Neural progenitor cell (in vitro differentiated cells): ENCODE data around the gene FANCG.

ENCODE experiments used
- EZH2 ChIP-seq: fragments of 200-600 bp; sonication (generic); IDR thresholded peaks from 2 replicates; pipeline ENCODE4 v1.6.1; 2017; ENCODE audit warnings: antibody characterized with exemption, mild to moderate bottlenecking, moderate library complexity
- TF ChIP-seq, protein P1 (sequence below): fragments of 200-600 bp; sonication (generic); IDR thresholded peaks from 2 replicates; pipeline ENCODE4 v1.5.1; 2017; ENCODE audit warnings: antibody characterized with exemption, mild to moderate bottlenecking

DNA sequence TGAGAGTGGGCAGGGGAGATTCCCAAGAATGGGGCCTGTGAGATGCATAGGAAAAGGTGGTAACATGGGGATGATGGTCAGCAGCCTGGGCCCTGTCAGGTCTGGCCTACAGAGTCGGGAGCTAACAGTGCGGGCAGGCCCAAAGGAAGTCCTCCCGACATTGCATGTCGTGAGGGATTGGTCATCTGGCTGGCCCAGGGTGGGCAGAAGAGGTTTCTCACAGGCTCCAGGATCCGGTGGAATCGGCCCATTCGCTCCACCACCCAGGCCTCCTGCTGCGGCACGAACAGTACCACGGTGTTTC lies 22.7 kb upstream of the FANCG start:
- TF ChIP-seq, protein P1, sequence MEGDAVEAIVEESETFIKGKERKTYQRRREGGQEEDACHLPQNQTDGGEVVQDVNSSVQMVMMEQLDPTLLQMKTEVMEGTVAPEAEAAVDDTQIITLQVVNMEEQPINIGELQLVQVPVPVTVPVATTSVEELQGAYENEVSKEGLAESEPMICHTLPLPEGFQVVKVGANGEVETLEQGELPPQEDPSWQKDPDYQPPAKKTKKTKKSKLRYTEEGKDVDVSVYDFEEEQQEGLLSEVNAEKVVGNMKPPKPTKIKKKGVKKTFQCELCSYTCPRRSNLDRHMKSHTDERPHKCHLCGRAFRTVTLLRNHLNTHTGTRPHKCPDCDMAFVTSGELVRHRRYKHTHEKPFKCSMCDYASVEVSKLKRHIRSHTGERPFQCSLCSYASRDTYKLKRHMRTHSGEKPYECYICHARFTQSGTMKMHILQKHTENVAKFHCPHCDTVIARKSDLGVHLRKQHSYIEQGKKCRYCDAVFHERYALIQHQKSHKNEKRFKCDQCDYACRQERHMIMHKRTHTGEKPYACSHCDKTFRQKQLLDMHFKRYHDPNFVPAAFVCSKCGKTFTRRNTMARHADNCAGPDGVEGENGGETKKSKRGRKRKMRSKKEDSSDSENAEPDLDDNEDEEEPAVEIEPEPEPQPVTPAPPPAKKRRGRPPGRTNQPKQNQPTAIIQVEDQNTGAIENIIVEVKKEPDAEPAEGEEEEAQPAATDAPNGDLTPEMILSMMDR = no peak
- TF ChIP-seq EZH2 = no peak
